Middle frontal gyrus (tissue), 1 donor: ENCODE measurements around the gene ULK3.

Source experiments
- DNase-seq: peaks from one replicate; pipeline ENCODE4 v3.0.0-alpha.2; 2015; ENCODE audit warnings: low spot score; ENCODE audit errors: extremely low spot score

The ULK3 gene

DNA sequence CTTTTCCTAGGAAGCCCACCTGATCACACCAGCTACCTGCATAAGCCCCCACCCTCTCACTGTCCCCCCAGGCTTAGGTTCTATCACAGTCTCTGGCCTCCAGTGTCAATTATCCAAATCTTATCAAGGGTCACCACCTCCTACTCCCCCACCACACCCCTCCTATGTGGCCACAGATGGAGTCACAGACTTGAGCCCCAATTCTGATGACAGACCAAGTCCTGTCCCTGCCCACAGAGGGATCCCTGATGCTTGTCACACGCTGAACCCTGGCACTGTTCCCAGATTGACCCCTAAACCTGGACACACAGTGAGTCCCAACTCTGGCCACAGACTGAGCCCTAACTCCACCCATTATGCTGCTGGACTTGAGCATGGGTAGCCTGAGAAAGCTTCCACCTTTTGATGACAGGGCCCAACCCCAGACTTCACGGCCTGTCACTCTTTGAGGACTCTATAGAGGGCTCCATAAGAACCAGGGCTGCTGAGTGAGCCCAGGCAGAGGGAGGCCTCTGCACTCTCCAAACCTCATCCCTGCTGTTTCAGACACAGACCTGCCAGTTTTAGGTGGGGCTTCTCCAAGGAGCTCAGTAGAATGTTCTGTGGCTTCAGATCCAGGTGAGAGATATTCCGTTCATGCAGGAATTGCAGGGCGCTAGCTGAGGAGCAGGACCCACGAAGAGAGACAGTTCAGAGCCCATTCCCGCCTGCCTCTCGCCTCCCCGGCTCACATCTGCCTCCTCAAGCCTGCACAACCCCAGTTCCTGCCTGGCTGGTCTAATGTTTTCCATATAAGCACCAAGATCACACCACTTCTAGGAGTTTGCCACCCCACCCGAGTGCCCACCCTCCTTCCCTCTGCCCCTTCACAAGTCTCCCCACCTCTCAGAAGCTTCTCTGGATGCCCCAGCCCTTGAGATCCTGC, 1.8 kb downstream of the ULK3 start:
- no peak for DNase-seq

DNA sequence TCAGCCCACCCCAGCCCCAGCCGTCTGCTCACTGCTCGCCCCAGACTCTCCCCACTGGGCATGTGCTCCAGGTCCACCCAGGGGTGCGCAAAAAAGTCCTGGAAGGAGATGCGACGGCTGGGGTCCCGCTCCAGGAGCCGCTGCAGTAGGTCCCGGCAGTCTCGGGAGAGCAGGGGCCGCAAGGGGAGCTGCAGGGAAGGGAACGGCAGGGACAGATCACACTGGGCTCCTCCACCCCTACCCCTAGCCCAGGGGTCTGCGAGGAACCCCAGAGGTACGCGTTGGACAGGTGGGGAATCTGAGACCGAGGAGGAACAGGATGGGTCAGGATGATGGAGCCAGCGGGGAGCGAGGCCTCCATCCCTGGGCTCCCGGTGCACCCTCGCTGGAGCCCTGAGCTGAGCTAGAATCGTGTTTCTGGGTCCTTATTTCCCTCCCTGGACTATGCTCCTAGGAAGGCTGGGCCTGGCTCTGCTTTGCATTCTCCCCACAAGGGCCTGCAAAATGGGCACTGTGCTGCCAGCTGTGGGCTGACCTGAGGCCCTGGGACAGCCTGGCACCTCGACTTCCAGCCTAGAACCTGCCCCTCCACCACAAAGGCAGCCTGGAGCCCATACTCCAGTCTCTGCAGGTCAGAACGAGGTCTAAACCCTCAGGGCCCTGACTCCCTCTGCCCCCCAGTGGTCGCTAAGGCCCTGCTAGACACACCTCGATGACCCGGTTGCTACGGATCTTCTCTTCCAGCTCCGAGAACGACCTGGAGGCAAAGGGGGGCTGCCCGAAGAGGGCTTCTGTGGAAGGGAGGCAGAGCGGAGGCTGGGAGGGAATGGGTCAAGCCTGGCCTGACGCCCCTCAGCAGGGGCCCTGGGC, 3.2 kb downstream of the ULK3 start:
- DNase-seq, result no peak

DNA sequence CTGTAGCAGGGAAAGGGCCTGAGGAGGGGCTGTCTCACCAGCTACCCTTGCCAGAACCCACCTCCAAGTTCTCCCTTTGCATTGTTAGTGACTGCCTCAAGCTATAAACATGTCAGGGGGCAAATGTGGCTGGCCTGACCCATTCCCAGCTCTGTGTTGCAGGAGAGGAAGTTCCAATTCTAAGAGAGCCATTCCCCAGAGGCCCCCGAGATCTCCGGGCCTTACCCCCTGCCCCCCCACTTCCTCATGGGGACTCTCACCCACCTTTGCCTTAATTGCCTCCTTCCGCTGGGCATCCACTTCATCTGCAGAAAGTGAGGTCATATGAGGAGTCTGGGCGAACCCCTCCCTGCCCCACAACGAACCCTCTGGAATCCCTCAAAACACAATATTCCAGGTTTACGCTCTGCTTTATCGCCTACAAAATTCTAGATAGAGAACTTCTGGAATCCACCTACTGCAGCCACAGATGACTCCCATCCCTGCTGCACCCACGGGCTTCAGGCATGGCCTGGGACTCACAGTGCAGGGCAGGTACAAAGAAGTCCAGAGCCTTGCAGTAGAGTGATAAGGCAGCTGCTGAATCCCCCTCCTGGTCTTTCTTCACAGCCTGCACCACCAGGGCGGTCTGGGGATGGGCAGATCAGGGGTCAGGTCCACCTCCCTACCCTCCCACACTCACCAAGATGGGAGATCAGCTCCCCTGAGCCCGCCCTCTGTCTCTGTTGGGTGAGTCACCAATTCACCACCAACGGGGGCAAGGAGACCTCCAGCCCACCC, 4.0 kb downstream of the ULK3 start:
- DNase-seq, result no peak

DNA sequence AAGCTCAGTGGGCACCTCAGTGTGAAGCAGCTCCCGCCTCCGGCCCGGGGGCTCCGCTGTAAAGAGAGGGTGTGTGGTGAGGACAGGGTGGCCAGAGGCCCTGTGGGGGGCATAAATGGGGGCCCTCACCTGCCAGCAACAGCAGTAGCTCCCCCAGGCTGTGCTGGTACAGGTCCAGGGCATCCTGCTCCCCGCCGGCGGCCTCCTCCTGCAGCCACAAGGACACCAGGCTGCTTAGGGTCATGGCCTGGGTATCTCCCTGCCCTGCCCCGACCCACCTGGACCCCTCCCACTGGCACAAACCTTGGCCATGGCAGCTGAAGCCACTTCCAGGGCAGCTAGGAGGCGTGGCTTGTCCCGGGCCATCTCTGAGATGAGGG, 4.8 kb downstream of the ULK3 start:
- DNase-seq, result no peak

DNA sequence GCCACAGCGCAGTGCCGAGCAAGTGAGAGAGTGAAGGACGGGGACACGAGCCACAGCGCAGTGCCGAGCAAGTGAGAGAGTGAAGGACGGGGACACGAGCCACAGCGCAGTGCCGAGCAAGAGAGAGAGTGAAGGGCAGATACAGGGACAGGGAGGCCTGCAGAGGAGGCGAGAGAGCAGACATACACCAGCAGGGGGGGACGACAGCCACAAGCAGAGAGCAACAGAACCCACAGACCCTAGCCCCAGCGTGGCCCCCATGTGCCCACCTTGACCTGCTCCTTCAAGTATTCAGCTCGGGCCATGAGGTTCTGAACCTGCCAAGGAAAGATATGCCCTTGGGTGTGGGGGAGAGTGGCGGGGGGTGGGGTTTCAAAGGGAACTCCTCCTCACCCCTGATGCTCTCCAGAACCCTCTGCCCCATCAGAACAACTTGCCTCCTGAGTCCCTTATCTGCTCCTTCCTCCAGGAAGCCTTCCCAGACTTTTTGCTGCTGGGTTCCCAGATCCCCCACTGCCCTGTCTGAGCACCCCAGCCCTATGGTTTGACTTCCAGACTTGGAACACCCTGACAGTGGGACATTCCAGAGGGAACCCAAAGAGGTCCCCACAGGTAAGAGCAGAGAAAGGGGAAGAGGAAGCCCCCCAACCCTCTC, 5.3 kb downstream of the ULK3 start:
- DNase-seq, result no peak

DNA sequence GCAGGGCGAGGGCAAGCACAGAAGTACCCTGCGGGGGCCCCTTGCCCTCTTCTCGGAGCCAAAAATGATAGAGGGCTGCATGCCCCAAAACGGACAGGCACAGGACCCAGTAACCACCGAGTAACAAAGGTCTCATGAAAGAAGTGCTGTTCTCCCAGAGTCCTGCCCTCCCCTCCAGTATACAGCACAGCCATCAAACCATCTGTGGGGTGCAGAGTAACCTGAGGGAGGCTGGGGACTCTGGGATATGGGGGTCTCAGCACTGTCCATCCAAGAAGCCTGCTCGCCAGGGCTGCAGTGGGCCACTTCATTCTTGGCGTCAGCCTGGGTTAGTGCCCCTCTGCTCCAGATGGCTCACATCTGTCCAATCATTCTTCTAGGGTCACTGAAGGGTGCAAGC, 6.1 kb downstream of the ULK3 start:
- DNase-seq, result no peak

DNA sequence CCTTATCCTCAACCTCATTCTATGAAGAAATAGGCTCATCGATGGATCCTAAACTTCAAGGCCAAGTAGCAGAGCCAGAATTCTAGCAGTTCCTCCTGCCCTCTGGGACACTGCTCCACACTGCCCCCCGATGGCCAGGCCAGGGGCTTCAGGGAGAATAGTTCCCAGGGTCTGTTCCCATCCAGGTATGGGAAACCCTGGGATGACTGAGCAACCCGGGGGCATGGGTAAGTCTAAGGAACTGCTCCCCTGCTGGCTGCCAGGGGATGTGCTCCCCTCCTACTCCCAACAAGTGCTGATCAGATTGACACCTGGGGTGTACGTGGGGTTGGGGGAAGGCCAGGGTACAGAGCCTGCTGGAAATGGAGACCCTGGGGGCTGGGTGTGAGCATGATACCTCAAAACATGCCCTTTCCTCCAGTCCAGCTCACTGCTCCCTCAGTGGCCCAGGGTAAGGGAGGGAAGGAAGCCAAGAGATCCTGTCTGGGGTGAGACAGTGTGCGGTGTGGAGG, 7.6 kb downstream of the ULK3 start:
- no peak for DNase-seq

DNA sequence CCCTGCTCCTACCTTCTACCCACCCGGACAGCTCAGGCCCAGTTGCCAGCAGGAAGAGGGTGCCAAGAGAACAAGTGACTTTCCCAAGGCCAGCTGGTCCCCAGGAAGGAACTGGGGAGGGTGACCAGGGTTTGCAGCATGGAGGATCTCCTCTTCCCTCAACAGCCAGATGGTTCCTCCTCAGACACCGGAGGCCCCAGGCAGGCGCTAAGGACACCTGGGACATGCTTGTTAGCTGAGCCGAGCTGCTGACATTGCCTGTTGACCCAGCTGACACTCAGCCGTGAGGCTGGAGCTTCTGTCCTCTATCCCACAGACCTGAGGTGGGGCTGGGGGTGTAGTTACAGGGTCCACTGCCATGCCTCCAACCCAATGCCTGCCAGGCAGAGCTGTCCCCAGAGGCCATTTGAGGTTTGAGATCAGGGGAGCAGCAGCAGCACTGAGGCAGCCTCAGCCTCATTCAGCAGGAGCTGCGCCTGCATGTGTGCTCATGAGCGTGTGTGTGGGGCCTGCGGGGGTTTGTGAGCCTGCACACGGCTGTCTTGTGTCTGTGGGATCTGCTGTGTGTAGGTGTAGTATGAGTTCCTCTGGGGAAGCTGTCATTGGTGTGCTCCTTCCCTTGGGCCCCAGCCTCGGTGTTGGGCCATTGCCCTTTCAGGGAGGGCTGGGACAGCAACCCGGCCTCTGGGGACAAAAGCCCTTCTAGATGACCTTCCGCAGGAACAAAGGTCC, 9.4 kb downstream of the ULK3 start:
- DNase-seq, result no peak

DNA sequence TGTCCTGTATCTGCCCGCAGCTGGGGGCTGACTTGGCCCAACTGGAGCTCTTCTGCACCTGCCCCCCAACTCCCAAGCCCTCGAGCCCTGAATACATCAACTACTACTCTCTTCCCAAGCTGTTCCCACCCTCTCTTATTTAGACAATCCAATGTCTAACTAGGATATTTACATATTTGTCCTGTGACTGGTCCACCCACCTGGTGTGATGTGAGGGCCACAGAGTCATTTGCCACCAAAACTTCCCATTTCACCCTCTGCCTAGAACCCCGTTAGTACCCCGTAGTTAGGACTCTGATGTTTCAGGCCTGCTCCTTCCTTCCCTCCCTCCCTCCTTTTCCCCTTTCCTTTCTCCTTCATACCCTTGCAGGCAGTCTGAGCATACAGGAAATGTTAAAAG, 10.1 kb downstream of the ULK3 start:
- no peak for DNase-seq

DNA sequence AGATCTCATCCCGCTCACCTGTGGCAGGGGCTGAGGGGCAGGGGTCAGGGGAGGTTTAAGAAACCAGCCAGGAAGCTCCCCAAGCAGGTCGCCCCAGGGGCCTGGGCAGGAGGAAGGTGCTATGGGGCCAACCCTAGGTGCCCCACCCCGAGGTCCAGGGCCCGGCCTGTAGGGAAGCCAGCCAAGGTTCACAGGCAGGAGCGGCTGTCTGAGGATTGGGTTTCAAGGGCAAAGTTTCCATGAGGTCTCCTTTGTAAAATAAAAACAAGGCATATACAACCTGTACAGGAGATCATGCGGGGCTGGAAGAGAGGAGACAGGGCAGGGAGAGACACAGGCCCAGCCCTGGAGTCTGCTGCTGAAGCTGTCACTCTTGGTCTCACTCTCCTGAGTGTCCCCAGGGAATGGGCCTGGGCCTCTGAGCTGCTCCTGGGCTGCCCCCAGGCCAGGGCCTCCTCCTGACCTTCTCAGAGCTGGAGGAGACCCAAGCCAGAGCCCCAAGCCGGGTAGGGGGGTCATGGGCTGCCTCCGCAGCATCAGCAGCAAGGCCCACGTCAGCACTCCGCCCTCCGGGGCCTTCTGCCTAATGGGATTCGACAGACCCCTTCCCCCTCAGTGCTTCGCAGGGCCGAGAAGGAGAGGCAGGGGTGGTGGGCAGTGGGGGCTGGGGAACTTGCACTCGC, 11.0 kb downstream of the ULK3 start:
- DNase-seq, result no peak

DNA sequence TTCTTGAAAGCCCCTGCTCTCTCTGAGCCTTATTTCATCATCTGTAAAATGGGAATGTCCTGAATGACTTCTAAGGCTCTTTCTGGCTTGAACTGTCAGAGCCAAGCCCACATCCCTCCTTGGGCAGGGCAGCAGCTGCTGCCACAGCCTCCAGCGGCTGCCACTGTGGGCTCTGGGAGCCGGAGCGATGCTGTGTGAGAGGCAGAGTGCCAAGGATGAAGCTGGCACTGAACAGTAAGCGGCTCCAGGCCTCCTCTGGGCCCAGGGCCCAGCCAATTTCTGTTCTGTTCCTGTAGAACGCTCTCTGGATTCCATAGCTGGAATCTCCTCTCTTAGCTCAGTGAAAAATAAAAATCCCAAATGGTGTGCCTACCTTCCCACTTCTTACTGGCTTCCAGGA, 12.1 kb downstream of the ULK3 start:
- peak; percentile 53 for DNase-seq

DNA sequence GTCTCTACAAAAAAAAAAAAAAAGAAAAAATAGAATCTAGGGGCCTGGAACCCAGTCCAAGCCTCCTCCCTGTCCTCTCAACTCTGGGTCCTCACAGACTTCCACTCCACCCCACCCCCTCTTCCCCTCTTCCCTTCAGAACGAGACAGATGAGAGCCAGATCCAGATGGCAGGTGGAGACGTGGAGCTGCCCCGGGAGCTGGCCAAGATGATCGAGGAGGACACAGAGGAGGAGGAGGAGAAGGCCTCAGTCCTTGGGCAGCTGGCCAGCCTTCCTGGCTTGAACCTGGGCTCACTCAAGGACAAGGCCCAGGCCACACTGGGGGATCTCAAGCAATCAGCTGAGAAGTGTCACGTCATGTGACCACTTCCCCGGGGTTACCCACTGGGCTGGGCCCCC, 13.0 kb downstream of the ULK3 start:
- DNase-seq, result no peak

DNA sequence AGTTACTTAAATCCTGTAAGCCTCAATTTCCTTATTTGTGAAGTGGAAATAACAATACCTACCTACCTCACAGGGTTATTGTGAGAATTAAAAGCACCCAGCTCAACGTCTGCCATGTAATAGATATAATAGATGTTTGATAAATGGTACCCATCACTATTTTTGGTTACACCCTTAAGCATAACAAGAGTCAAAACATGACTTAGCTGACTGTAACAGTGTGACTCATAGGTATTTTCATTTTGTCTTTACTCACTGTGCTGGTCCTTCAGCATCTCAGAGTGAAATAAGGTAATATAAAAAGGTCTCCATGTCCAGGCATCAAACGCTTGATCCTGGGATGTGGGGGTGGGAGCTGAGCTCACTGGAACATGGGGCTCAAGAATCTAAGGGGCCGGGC, 13.5 kb downstream of the ULK3 start:
- DNase-seq, result no peak

DNA sequence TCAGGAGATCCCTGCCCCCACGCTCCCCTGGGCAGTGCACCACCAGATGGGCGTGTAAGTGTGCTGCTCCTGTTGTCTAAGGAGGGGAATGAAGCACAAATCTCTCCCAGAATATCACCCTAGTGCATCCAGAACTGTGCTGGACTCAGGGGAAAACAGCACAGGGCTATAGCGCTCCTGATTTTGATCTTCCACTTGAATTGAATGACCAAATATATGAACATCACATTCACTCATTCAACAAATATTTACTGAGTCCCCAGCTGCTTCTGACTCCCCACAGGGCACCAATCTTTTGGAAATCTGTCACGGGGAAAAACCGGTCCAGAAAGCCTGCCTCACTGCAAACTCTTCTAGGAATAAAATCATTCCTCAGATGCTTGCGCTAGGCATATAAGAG, 14.1 kb downstream of the ULK3 start:
- DNase-seq, result no peak

DNA sequence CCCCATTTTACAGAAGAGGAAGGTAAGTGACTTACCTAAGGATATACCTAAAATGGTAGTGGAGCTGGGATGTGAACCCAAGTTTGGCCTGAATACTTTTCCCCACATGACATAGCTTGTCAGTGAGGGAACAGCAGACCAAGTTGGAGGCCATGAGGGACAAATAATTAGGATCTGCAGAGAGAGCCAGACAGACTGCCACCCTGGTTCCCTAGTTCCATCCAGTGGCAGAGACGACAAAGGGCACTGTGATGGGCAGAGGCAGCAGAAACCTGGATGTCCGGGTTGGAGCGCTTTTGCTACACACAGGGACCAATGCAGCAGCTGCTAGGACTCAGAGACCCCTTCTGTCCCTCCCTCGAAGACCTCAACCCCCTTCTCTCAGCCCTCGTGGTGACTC, 15.3 kb downstream of the ULK3 start:
- no peak for DNase-seq

DNA sequence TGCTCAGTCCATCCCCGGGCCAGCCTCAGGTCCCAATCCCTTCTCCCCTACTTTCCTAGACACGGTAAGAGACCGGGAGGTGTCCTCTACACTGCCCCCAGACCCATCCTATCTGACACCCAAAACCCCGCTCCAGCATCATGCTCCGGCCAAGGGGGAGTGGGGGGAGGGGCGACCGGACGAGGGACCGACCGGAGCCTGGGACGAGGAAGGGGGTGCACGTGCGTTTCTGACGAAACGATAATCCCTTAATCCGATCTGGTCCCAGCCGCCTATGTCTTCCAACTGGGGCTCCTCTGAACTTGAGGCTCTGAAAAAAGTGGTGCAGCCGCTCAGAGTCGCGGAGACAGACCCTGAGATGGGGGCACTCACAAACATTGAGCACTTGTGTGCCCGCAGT, 16.0 kb downstream of the ULK3 start:
- no peak for DNase-seq

DNA sequence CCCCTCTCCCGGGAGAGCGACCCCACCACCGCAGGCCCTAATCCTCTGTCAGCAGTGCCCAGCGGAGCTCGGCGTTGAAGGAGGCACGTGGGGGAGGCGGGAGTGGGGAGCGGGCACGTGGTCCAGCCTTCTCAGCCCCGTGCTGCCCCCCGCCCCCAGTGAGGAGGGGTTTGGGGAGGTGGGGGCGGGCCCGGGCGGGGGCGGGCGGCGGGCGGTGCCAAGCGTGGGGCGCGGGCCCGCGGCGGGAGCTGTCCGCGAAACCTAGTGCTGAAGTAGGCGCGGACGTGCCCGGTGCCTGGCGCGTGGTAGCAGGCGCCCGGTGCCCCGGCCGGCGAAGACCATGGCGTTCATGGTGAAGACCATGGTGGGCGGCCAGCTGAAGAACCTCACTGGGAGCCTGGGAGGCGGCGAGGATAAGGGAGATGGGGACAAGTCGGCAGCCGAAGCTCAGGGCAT, 16.6 kb downstream of the ULK3 start, which contains the start of gene CPLX3:
Gene CPLX3 (plus strand): TSS at position 264 of the 456 bp plus-strand sequence. CDS start 77 bp downstream, at position 341.
- DNase-seq, result no peak

DNA sequence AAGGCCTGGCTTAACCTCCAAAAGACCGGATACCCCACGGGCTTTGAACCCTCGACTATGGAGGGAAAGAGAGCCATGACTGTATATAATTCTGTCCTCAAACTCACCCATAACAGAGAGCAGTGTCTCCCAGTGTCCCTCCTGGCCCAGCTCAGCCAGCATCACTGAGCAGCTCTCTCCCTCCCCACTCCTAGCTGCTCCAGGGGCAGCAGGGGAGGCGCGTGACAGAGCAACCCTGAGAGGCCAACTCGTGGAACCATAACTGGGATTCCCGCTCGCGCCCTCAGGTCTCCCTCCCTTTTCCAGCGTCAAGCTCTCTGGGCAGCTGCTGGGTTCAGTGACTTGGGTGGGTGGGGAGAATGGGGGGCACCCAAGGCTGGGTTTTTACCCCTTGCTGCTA, 17.1 kb downstream of the ULK3 start:
- no peak for DNase-seq

DNA sequence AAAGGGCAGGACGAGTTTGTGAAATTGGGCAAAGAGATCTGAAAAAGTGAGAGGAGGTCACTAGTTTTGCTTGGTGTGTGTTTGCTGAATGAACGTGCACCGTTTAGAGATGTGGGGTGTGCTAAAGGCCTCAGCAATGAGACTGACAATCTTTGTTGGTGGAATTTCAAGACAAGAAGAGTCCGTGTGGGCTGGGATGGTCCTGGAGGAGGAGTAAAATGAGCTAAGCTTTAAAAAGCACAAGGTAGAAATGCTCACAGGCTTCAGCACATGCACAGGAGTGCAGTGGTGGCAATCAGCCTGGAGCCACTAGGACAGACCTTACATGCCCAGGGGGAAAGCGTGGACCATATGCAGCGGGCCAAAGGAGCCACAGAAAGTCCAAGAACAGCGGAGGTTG, 18.0 kb downstream of the ULK3 start:
- no peak for DNase-seq

DNA sequence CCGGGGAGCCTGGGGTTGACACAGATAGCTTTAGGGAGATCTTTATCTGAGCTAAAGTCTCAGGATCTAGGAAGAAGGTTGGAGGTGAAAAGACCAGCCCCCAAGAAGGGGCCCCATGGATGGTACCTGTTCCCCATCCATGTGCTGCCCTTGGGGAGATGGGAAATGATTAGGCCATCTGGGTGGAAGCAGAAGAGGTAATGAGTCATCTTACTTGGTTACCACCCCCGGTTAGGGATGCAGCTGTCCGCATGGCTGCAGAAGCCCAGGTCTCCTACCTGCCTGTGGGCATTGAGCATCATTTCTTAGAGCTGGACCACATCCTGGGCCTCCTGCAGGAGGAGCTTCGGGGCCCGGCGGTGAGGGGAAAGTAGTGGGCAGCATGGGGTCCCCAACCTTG, 19.6 kb downstream of the ULK3 start:
- DNase-seq, result no peak
